Measurements from ENCODE around the gene CALN1.

DNA sequence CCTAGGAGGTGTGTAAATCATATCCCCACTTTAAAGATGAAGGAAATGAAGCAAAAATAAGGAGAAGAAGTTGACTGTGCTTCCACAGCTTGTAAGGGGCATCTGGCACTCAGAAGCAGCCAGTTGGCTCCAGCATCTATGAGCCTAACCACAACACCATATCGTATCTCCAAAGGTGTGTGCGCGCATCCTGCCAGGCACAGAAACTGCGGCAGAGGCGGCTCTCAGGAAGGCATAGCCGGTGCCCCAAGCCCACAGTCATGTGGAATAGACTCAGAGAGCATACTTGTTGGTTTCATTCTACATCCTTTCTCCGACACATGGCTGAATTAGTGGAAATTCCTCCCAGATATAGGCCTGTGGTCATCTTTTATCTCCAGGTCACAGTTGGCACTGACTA, 423.9 kb downstream of the CALN1 start:
- TF ChIP-seq, protein P1, sequence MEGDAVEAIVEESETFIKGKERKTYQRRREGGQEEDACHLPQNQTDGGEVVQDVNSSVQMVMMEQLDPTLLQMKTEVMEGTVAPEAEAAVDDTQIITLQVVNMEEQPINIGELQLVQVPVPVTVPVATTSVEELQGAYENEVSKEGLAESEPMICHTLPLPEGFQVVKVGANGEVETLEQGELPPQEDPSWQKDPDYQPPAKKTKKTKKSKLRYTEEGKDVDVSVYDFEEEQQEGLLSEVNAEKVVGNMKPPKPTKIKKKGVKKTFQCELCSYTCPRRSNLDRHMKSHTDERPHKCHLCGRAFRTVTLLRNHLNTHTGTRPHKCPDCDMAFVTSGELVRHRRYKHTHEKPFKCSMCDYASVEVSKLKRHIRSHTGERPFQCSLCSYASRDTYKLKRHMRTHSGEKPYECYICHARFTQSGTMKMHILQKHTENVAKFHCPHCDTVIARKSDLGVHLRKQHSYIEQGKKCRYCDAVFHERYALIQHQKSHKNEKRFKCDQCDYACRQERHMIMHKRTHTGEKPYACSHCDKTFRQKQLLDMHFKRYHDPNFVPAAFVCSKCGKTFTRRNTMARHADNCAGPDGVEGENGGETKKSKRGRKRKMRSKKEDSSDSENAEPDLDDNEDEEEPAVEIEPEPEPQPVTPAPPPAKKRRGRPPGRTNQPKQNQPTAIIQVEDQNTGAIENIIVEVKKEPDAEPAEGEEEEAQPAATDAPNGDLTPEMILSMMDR (IDR thresholded peaks at IDR 0.05; ENCODE audit: low read length): no peak
- TF ChIP-seq EZH2 (optimal IDR thresholded peaks at IDR 0.05; ENCODE audit: low read depth, low read length): no peak
